ENCODE measurements around the gene CES2.

CES2 gene

GRCh38 chr16:66903544-66904427 is 31.5 kb upstream of the CES2 start:
- Histone ChIP-seq H3K27me3 (ENCODE audit: insufficient read depth, low read length) (no peaks in the 10 kb centered on the region), H3K9me3 (ENCODE audit: insufficient read depth, low read depth, low read length) (no peaks in the 10 kb centered on the region), H3K4me3 (ENCODE audit: low read length) (no peak overlapping the region), H3K9ac (ENCODE audit: low read depth, low read length) (no peak overlapping the region), H3K4me1 (ENCODE audit: insufficient read depth, low read length) (peaks cover 8% of the 10 kb centered on the region), H3K36me3 (ENCODE audit: insufficient read depth, low read length) (no peaks in the 10 kb centered on the region), H3K27ac (ENCODE audit: low read depth, low read length) (no peak overlapping the region)
- 90% methylated on average over 11 of the region's 11 CpGs for WGBS

DNA sequence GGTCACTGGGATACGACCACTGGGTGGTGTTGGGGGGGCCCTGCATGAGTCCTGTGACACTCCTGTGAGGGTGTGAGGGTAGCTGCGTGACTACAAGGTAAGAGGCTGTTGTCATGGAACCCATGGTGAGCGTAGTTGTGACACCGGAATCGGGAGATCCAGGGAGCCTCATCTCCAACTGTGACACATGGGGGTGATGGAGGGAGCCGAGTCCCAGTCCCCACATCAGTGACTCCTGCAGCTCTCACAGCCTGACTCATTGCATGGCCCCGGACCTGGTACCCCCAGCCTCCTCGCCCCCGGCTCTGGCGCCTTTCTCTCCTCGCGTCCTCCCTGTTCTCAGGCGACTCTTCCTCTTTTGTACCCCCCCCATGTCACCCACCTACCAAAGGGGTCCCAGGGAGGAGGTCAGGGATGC is 30.9 kb upstream of the CES2 start:
- H3K4me3 ChIP-seq (ENCODE audit: low read length): no peak overlapping the region
- no peaks in the 10 kb centered on the region for H3K27me3 ChIP-seq (ENCODE audit: insufficient read depth, low read length)
- no peak overlapping the region for H3K9ac ChIP-seq (ENCODE audit: low read depth, low read length)
- no peaks in the 10 kb centered on the region for H3K9me3 ChIP-seq (ENCODE audit: insufficient read depth, low read depth, low read length)
- H3K4me1 ChIP-seq (ENCODE audit: insufficient read depth, low read length): peaks cover 8% of the 10 kb centered on the region
- H3K27ac ChIP-seq (ENCODE audit: low read depth, low read length): no peak overlapping the region
- no peaks in the 10 kb centered on the region for H3K36me3 ChIP-seq (ENCODE audit: insufficient read depth, low read length)
- WGBS: 88% methylated on average over 13 of the region's 13 CpGs

GRCh38 chr16:66904846-66905632 is 30.3 kb upstream of the CES2 start:
- 91% methylated on average over 16 of the region's 16 CpGs for WGBS
- no peak overlapping the region for H3K27ac ChIP-seq (ENCODE audit: low read depth, low read length)

DNA sequence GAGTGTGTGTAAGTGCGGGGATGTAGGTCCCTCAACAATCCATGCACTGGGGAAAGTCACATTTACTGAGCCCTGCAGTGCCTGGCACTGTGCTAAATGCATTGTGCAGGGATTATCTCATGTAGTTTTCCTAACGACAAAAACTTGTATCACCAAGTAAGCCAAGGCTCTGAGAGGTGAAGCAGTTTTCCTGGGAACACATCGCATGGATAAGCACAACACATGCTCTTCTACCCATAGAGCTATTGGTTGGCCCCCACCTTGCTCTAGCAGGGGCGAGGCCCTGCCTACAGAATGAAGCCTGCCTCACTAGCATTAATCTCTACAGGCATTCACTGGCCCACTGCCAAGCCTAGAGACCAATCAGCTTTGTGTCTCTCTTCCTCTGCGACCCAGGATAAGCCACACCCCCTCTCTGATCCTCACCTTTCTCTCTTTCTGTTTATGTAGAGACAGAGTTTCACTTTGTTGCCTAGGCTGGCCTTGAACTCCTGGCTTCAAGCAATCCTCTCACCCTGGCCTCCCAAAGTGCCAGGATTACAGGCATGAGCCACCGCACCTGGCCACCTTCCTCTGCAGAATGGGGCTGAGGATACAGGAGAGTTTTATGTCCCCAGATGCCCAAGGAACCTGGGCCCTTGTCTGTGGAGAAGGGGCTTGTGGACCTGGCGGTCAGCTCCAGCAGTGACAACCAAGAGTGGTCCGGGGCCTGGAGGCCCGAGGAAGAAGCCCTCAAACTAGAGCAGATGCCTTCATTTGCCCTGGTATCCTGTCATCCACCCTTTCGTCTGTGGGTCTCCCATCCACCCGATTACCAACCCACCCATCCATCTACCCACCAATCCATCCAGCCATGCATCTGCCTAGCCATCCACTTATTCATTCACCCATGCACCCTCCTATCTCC is 29.4 kb upstream of the CES2 start:
- Histone ChIP-seq H3K27ac (ENCODE audit: low read depth, low read length) (no peak overlapping the region), H3K36me3 (ENCODE audit: insufficient read depth, low read length) (no peaks in the 10 kb centered on the region), H3K4me3 (ENCODE audit: low read length) (no peak overlapping the region), H3K4me1 (ENCODE audit: insufficient read depth, low read length) (no peaks in the 10 kb centered on the region), H3K27me3 (ENCODE audit: insufficient read depth, low read length) (no peaks in the 10 kb centered on the region), H3K9ac (ENCODE audit: low read depth, low read length) (no peak overlapping the region), H3K9me3 (ENCODE audit: insufficient read depth, low read depth, low read length) (no peaks in the 10 kb centered on the region)
- WGBS: 81% methylated on average over 11 of the region's 11 CpGs

More at GRCh38 chr16:66904846-66905632, 30.3 kb upstream of the CES2 start:
- Histone ChIP-seq H3K9me3 (ENCODE audit: insufficient read depth, low read depth, low read length) (no peaks in the 10 kb centered on the region), H3K4me3 (ENCODE audit: low read length) (no peak overlapping the region), H3K4me1 (ENCODE audit: insufficient read depth, low read length) (peaks cover 4% of the 10 kb centered on the region), H3K27me3 (ENCODE audit: insufficient read depth, low read length) (no peaks in the 10 kb centered on the region), H3K36me3 (ENCODE audit: insufficient read depth, low read length) (no peaks in the 10 kb centered on the region), H3K9ac (ENCODE audit: low read depth, low read length) (no peak overlapping the region)

DNA sequence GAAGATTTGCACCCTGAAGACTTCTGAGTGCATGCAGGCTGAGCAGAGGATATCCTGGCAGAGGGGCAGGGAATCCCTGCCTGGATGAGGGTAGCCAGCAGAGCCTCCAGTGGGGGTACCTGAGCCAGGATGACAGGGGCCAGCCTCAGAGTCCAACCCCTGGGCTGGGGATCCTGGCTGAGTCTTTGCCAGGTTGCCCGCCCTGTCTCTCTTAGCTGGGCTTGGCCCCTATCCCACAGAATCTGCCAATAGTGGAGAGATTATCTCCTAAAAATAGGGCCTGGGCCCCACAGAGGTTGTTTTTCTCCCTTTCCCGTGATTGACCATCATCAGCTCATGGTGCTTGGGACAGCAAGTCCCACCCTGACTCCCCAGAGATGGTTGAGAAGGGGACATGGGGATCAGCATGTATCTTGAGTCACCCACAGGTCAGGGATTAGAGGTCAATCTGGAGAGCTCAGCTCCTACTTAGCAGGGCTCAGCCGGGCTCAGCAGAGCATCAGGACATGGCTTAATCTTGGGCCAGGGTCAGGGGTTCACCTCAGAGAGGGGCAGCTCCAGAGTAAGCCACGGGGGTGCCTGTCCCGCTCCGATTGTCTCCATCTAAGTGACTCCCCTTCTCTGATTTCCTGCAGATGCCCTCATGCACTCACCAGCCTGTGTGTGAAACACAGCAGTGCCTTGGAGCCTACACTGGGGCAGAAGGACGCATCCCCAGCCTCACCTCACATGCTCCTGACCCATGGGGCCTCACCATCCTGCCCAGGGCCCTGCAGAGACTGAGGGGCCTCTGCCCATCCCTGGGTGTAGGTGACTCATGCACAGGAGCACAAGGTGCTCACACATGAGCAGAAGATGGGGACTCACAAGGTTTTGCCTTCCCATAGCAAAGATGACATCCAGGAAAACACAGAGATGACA is 28.1 kb upstream of the CES2 start:
- 82% methylated on average over 7 of the region's 7 CpGs for WGBS
- no peak overlapping the region for H3K4me3 ChIP-seq (ENCODE audit: low read length)
- H3K27me3 ChIP-seq (ENCODE audit: insufficient read depth, low read length): no peaks in the 10 kb centered on the region
- no peaks in the 10 kb centered on the region for H3K9me3 ChIP-seq (ENCODE audit: insufficient read depth, low read depth, low read length)
- H3K27ac ChIP-seq (ENCODE audit: low read depth, low read length): no peak overlapping the region
- no peaks in the 10 kb centered on the region for H3K36me3 ChIP-seq (ENCODE audit: insufficient read depth, low read length)
- H3K9ac ChIP-seq (ENCODE audit: low read depth, low read length): no peak overlapping the region
- H3K4me1 ChIP-seq (ENCODE audit: insufficient read depth, low read length): no peaks in the 10 kb centered on the region

DNA sequence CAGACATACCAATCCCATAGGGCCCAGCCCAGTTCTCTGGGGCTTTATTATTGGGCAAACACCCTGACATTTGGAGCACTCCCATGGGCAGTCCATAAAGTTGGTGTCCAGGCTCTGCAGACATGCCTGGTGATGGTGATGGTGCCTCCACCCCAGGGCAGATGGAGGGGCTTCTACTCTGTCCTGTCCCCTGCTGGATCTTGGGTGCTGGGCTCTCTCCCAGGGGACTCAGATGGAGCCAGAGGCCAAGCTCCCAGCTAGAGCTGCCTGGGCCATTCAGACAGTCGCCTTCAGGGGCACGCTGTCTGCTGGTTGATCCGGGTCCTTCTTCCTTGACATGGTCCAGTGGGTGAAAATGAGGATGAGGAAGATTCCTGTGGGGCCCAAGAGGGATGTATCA is 27.2 kb upstream of the CES2 start:
- Histone ChIP-seq H3K36me3 (ENCODE audit: insufficient read depth, low read length) (no peaks in the 10 kb centered on the region), H3K27me3 (ENCODE audit: insufficient read depth, low read length) (no peaks in the 10 kb centered on the region), H3K27ac (ENCODE audit: low read depth, low read length) (no peak overlapping the region), H3K9ac (ENCODE audit: low read depth, low read length) (no peak overlapping the region), H3K4me3 (ENCODE audit: low read length) (no peak overlapping the region), H3K4me1 (ENCODE audit: insufficient read depth, low read length) (no peaks in the 10 kb centered on the region), H3K9me3 (ENCODE audit: insufficient read depth, low read depth, low read length) (no peaks in the 10 kb centered on the region)
- WGBS: 83% methylated on average over 3 of the region's 3 CpGs

- no peaks in the 10 kb centered on the region for H3K4me1 ChIP-seq (ENCODE audit: insufficient read depth, low read length)
- H3K27ac ChIP-seq (ENCODE audit: low read depth, low read length): no peak overlapping the region
- H3K36me3 ChIP-seq (ENCODE audit: insufficient read depth, low read length): no peaks in the 10 kb centered on the region
- no peaks in the 10 kb centered on the region for H3K27me3 ChIP-seq (ENCODE audit: insufficient read depth, low read length)
- no peaks in the 10 kb centered on the region for H3K9me3 ChIP-seq (ENCODE audit: insufficient read depth, low read depth, low read length)
- 88% methylated on average over 14 of the region's 14 CpGs for WGBS
- H3K4me3 ChIP-seq (ENCODE audit: low read length): no peak overlapping the region
- no peak overlapping the region for H3K9ac ChIP-seq (ENCODE audit: low read depth, low read length)
Observed at GRCh38 chr16:66908762-66909559, 26.4 kb upstream of the CES2 start.

DNA sequence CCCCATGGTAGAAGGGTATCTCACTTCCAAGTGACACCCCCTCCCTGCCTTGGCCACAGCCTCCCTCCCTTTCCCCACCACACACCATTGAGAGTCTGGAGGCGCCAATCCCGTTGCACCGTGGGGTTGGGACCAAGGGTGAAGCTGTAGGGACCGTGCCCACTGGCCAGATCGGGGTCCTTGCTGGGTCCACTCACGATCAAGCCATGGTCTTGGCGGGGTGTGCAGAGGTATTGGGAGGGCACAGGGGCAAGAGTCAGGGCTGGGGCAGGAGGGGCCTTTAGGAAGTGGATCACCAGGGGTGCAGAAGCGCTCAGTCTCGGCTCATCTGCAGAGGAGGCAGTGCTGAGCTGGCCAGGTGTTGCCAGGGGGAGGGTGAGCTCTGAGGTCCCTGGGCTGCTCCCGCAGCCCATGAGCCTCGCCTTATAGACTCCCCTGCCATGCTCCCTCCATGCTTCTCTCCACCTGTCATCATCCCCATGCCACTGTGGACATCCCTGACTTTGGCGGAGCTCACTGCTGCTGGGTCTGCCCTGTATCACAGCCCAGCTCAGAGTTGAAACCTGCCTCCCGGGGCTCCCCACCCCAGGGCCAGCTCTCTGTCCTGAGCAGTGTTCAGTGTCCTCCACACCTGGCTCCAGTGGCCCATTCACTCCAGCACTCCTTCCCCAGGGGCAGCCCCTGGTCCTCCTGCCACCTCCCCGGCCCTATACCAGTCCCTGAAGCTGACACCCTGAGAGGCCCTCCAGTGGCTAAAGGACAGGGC is 25.0 kb upstream of the CES2 start:
- 86% methylated on average over 14 of the region's 14 CpGs for WGBS
- Histone ChIP-seq H3K36me3 (ENCODE audit: insufficient read depth, low read length) (no peaks in the 10 kb centered on the region), H3K4me3 (ENCODE audit: low read length) (no peak overlapping the region), H3K9me3 (ENCODE audit: insufficient read depth, low read depth, low read length) (no peaks in the 10 kb centered on the region), H3K27me3 (ENCODE audit: insufficient read depth, low read length) (no peaks in the 10 kb centered on the region; the same call in 1 of the 2 replicates), H3K27ac (ENCODE audit: low read depth, low read length) (no peak overlapping the region), H3K4me1 (ENCODE audit: insufficient read depth, low read length) (no peaks in the 10 kb centered on the region), H3K9ac (ENCODE audit: low read depth, low read length) (no peak overlapping the region)

DNA sequence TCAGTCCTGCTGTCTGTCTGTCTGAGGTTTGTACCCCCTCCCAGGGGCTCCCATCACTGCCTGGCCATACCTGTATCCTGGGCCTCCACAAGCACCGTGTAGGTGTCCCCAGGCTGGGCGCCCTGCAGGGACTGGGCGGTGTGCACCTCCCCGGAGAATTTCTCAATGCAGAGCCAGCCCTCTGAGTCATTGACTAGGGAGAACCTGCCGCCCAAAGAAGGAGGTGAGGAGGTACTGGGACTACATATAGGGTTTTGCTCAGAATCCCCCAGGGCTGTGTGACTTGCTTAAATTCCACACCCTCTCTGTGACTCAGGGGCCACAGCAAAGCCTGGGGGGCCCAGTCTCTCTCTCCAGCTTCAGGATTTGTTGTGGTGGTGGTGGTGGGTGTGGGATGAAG is 24.2 kb upstream of the CES2 start:
- Histone ChIP-seq H3K4me3 (ENCODE audit: low read length) (no peak overlapping the region), H3K4me1 (ENCODE audit: insufficient read depth, low read length) (no peaks in the 10 kb centered on the region), H3K36me3 (ENCODE audit: insufficient read depth, low read length) (no peaks in the 10 kb centered on the region), H3K27ac (ENCODE audit: low read depth, low read length) (no peak overlapping the region), H3K9me3 (ENCODE audit: insufficient read depth, low read depth, low read length) (no peaks in the 10 kb centered on the region), H3K9ac (ENCODE audit: low read depth, low read length) (no peak overlapping the region), H3K27me3 (ENCODE audit: insufficient read depth, low read length) (no peaks in the 10 kb centered on the region; the same call in 1 of the 2 replicates)
- 79% methylated on average over 5 of the region's 5 CpGs for WGBS
